K562 treated with DMSO at 1 percent for 48 hours (cell line): ENCODE results near the gene PPP1R16B. TPM values are rescaled to one million over a fixed set of nuclear protein-coding genes. Genes with fewer than 3 reads are reported as not detected.

Source experiments
- total RNA-seq: library from RNA; unstranded; fragments of 300-600 nt; gene quantifications from 2 replicates; pipeline ENCODE4 v1.2.3, GENCODE V29; 2022; ENCODE audit warnings: low replicate concordance; ENCODE audit errors: extremely low read depth

PPP1R16B gene
- not detected in 2 replicates for total RNA-seq

GRCh38 chr20:38805502-38805957 is at the start of gene PPP1R16B:
Gene PPP1R16B, plus strand, starts transcription at chr20:38805697. Its CDS starts 30,229 bp downstream, at chr20:38835926.

DNA sequence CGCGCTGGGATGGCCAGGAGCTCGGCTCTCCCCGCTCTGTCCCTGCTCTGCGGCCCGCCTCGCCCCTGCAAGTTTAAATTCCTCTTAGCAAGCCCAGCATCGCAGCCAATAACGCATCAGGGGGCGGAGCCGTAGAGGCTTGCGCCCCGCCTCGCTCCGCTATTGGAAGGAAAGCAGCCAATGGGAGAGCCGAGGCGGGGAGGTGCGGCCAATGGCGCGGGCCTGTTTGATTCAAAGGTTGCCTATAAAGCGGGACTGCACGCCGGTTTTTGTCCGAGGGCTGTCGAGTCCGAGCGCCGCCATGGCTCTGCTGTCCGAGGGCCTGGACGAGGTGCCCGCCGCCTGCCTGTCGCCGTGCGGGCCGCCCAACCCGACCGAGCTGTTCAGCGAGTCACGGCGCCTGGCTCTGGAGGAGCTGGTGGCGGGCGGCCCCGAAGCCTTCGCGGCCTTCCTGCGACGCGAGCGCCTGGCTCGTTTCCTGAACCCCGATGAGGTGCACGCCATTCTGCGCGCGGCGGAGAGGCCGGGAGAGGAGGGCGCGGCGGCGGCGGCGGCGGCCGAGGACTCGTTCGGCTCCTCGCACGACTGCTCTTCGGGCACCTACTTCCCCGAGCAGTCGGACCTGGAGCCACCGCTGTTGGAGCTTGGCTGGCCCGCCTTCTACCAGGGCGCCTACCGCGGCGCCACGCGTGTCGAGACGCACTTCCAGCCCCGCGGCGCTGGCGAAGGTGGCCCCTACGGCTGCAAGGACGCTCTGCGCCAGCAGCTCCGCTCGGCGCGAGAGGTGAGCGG is 120.8 kb downstream of the PPP1R16B start, which contains the start of gene FAM83D:
Gene FAM83D (plus strand): TSS at position 276 of the 792 bp plus-strand sequence. CDS start 26 bp downstream, at position 302.

GRCh38 chr20:38962044-38962927 is 156.8 kb downstream of the PPP1R16B start, which contains the start of gene DHX35:
Gene DHX35, plus strand, starts transcription at chr20:38962344. Its CDS starts 24 bp downstream, at chr20:38962368.

Other genes with a start within 250 kb of the PPP1R16B start
- not detected in 2 replicates for gene ADIG, start 224.5 kb upstream of the PPP1R16B start, total RNA-seq
- not detected in 2 replicates for gene ARHGAP40, start 203.9 kb upstream of the PPP1R16B start, total RNA-seq
- gene SLC32A1, start 81.2 kb upstream of the PPP1R16B start, total RNA-seq = not detected in 2 replicates
- gene ACTR5, start 57.2 kb upstream of the PPP1R16B start, total RNA-seq = not detected in 2 replicates
- gene FAM83D, start 120.7 kb downstream of the PPP1R16B start, total RNA-seq = not detected in 2 replicates
- not detected in 2 replicates for gene DHX35, start 156.6 kb downstream of the PPP1R16B start, total RNA-seq